HG03354 (cell line): ENCODE data around the gene SYCE3.
"Not testable (repeated sequence)": the region's sequence is repeated elsewhere in the genome, so short reads cannot be mapped to it uniquely, and the experiment has no call there.

Source experiments
- ATAC-seq: cut with Tn5 transposase; IDR thresholded peaks from one replicate; pipeline ENCODE4 v1.9.1; 2021; ENCODE audit warnings: mild to moderate bottlenecking; ENCODE audit not compliant: unreplicated experiment, poor library complexity, severe bottlenecking

SYCE3 gene

DNA sequence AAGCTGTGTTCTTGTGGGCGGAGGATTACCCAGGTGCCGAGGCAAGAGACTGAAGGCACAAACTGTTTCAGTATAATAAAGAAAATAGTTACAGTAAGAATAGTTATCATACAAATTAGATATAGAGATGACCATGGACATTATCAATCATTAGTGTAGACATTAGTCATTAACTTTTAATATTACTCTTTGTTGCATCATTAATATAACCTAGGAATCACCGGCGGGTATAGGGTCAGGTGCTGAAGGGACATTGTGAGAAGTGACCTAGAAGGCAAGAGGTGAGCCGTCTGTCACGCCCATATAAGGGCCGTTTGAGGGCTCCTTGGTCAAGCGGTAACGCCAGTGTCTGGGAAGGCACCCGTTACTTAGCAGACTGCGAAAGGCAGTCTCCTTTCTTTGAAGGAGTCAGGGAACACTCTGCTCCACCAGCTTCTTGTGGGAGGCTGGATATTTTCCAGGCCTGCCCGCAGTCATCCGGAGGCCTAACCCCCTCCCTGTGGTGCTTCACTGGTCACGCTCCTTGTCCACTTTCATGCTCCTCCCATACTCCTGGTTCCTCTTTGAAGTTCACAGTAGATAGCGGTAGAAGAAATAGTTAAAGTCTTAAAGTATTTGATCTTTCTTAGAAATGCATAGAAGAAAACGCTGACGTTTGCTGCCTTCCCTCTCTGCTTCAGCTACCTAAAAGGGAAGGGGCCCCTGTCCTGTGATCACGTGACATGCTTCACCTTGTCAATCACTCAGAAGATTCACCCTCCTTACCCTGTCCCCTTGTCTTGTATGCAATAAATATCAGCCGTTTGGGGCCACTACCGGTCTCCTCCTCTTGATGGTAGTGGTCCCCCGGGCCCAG, 28.6 kb downstream of the SYCE3 start:
- not testable (repeated sequence) for ATAC-seq

DNA sequence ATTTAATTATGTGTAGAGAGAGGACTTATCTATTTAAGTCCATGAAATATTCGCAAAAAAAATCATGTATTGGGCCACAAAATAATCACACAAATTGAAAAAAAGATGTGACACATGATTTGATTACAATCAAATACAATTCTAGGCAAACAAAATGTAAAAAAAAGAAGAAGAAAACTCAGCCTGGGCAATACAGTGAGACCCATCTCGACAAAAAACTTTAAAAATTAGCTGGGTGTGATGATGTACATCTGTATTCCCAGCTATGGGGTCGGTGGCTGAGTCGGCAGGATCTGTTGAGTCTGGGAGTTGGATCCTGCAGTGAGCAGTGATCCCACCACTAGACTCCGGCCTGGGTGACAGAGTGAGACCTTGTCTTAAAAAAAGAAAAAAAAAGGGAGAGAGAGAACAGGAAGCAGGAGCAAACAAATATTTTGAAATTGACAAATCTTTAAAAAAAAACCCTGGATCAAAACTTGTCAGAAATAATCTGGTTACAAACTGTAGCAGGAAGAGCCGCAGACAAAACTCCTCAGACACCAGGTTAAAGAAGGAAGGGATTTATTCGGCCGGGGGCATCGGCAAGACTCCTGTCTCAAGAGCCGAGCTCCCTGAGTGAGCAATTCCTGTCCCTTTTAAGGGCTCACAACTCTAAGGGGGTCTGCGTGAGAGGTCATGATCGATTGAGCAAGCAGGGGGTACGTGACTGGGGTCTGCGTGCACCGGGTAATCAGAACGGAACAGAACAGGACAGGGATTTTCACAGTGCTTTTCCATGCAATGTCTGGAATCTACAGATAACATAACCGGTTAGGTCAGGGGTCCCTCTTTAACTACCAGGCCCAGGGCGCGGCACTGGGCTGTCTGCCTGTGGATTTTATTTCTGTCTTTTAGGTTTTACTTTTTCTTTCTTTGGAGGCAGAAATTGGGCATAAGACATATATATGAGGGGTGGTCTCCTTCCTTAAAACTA, 29.6 kb downstream of the SYCE3 start:
- no peak for ATAC-seq

DNA sequence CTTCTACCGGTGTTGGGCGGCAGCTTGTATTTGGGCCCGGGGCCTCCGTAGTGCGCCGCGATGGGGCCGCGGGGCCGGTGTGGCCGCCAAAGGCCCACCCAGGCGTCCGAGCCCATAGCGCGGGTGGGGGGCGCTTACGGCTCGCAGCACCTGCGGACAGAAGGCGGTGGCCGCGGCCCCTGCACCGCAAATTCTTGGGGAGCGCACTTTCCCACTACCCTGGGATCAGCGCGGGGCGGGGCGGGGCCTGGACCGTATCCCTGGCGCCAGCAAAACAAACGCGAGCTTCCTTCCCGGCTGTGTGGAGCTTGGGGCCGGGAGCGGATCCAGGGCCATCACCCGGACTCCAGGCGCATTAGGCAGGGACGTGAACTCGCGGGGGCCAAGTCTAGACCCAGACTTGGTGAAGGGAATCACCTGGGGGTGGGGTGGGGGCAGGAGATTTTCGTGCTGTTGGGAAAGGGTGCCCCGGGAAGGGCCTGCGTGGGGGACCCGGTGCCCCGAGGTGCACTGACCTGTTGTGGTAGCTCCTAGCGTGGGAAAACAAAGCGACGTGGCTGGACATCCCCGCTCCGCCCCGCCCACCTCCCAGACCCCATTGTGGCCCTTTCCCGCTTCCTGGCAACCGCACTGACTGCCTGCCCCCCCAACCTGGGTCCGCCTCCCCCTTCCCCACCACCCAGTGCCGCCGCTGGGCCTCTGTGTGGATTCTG, 30.6 kb downstream of the SYCE3 start:
- ATAC-seq, result no peak

DNA sequence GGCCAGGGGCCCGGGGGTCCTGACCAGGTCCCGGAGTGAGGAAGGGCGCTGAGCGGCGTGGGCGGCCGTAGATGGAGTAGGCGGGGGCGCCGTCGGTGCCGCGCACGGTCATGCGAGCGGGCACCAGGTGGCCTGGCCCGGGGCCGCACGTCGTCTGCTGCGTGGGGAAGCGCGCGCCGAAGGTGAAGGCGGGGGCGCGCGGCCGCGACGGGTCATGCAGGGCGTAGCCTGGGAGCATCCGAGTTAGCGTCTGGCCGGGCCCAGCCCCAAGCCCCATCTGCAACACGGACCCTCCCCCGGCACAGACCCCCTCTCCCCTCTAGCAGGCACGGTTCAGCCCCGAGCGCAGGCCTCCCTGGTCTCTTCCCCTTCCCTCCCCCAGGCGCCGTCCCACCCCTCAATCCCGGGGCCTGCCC, 31.2 kb downstream of the SYCE3 start:
- ATAC-seq, result peak; percentile 24

DNA sequence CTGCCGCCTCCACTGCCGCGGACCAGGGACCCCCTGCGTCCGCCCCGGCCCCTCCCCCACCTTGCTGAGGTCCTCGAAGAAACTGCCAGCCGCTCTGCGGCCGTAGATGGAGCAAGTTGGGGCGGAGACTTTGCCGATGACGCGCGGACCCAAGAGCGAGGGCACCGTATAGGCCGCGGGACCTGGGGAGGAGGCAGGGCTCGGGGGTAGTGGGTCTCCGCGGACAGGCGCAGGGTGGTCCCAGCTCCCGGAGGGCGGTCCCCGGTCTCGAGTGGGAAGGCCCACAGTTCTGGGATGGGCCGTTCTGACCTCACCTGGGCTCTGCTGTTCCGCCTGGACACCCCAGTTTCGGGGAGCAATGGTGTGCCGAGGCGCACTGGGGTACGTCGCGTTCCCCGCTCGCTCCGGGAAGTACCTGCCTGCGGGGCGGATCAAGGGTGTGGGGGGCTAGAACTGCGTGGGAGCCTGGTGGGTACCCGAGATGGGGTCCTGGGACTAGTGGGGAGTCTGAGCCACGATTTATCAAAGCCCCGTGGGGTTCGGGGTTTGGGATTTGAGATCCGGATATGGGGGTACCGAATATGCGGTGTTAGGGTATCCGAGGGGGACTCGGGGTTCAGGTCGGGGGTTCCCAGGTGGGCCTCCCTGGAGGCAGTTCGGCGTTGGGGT, 31.7 kb downstream of the SYCE3 start:
- ATAC-seq, result peak; percentile 25

DNA sequence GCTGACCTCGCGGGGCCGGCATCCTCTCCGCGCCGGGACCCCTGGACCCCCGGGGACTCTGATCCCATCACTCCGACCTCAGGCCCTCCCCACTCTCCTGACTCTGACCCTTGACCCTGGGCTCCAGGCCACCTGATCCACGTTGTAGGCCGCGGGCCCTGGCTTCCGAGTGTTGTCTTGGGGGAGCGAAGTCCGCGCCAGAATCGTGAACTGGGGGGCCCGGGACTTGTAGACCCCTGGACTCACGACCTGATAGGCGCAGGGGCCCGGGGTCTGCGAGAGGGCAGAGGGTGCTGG, 32.2 kb downstream of the SYCE3 start:
- peak; percentile 6 for ATAC-seq

DNA sequence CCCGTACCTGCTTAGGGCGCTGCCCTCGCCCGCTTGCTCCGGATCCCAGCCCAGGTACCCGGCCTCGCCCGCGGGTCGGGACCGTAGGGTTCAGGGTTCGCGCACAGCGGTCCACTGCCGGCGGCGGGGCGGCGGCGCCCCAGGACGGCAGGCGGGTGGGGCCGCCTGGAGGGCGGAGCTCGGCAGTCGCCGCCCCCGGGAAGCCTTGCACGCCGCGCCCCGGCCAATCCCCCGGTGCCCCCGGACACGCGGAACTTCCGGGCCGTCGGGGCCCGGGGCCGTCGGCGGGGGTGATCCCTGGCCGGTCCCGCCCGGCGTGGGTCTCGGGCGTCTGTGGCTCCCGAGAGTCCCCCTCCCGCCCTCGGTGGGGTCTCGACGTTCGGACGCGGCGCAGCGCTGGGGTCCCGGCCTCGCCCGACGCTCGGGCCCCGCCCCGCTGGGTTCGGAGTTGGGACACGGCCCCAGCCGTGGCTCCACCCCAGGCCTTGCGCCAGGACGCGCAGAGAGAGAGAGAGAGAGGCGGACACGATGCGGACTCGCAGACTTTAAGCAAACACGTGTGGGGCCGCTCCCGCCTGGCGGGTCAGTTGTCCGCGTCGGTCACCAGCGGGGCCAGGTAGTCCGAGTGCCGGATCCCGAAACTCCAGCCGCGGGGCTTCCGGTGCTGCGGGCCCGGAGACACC, 32.7 kb downstream of the SYCE3 start, which contains the start of gene TYMP:
TYMP (minus strand) TSS at position 116 of the 683 bp plus-strand sequence. CDS start 303 bp downstream, outside the sequence.
- peak; percentile 25 for ATAC-seq

DNA sequence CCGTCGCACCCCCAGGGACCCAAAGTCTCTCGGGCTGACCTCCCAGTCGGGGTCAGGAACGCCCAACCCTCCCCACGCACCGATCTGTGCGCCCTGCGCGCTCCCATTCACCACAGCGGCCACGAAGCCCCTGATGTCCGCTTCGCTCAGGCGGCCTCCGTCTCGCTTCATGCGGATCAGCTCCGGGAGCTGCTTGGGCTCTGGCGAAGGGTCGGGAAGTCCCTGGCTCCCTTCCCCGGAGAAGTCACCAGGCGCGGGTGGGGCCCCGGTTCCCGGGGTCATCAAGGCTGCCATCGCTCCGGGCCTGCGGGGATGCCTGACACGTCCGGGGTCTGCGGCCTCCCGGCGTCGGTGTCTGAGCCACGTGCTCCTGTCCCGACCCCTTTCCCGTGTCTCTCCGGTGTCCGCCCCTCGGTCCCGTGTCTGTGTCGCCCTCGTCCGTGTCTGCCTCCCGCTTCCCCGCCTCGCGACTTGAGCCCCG, 33.3 kb downstream of the SYCE3 start:
- ATAC-seq, result no peak

DNA sequence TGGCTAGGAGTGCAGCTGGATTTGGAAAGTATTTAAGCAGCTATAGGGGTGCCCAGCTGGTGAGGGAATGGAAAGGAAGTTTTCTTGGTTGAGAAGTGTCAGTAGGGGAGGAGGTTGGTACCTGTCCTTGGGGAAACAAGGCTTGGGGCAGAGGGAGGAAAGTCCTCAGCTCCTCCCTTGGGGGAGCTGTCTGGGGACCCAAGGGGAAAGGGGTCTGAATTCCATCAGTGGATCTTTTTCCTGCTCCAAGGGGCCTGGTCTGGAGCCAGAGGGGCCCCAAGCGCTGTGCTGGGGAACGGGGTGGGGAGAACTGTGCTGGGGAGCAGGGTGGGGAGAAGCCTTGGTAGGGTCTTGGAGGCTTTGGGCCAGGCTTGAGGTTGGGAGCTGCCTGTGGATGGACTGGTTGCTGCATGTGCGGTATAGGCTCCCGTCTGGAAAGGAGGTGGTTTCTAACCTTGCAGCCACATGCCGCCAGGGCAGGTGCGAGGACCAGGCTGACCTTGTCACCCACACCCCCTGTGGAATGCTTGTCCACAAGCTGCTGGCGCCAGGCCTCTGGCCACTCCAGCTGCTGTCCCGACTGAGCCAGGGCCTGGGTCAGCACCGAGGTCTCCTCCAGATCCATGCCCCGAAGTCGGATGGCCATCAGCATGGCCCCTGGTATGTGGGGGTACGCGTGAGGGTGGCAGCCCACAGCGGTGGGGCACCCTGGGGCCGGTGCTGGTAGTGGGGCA, 33.9 kb downstream of the SYCE3 start:
- no peak for ATAC-seq

DNA sequence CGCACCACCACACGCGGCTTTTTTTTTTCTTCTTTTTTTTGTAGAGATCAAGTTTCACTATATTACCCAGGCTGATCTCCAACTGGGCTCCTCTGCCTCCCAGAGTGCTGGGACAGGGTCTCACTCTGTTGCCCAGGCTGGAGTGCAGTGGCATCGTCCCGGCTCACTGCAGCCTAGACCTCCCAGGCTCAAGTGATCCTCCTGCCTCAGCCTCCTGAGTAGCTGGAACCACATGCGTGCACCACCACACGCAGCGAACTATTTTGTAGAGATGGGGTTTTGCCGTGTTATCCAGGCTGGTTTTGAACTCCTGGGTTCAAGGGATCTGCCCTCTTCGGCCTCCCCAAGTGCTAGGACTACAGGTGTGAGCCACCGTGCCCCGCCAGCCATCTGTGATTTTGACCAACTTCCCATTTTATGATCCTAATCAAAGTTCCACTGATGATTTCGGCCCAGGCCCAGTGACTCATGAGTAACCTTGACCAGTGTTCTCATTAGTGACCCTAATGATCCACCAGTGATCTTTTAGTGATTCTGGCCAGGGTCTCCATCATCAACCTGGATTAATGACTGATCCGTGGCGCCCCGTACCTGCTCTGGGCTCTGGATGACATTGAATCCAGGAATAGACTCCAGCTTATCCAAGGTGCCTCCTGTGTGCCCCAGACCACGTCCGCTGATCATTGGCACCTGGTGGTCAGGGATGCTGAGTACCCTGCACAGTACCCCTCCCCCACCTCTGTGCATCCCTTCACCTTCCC, 34.6 kb downstream of the SYCE3 start:
- ATAC-seq, result no peak

DNA sequence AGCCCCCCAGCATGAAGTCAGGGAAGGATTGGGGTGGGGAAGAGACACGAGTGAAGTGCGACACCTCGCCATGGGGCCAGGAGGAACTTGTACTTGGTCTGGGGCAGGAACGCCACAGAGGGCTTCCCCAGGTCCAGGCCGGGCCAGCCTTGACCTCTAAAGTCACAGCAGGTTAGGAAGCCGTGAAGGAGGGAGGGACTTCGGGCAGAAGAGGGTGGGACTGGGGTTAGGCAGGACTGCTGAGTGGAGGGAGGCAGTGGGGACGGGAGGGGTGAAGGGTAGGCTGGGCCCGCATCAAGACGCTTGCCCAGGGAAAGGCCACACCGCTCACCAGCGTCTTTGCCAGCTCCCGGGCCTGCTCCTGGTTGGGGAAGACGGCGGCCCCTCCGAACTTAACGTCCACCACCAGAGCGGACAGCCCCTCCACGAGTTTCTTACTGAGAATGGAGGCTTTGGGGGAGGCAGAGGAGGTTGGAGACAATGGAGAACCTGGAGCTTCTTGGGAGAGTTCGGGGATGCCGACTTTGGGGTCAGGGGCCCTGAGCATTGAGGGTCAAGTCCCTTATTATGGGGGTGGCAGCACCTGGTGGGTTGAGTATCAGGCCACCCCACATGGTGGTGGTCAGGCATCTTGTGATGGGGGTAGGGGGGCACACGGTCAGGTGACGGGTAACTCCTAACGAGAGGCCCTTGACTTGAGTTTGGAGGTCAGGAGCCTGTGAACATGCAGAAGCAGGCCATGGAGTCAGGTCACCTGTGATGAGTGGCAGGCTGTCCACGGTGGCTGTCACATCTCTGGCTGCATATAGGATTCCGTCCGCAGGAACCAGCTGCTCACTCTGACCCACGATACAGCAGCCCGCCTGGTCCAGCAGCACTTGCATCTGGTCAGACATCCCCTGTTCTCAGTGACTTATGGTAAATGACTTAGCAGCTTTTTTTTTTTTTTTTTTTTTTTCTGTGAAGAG, 35.6 kb downstream of the SYCE3 start:
- no peak for ATAC-seq

DNA sequence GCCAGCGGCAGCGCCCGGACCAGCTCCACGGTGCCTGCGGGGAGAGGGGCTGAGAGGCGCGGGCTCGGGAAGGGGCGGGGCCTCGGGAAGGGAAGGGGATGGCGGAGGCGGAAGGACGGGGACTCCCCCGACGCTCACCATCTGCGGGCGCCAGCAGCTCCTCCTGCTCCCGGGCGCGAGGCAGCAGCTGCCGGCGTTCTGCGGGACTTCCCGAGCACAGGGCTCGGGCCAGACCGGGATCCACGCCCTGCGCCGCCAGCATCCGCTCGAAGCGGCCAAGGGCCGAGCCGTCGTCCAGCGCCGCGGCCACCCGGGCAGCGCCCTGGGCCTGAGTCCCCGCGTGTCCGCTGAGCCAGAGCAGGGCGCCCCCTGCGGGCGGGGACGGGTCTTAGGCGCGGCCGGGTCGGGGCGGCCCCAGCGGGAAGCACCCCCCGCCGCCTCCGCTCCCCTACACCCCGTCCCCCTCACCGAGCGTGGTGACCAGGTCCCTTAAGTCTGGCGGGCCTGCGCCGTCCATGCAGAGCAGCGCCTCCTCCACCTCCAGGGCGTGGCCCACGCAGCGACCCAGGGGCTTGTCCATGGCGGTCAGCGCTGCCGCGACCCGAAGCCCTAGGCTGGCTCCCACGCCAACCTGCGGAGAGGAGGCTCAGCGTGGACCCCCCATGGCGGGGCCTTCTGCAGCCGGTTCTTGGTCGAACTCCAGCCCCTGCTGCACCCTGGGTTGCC, 36.4 kb downstream of the SYCE3 start:
- peak; percentile 35 for ATAC-seq

DNA sequence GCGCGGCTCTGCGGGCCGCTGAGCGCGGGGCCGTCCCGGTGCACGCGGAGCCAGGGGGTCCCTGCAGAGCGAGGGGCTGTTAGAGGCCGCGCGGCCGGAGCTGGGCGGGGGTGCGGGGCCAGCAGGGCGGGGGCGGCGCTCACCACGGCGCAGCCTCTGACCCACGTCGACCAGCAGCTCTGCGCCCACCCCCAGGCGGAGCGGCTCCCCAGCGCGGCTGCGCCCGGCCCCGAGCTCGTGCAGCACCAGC, 36.9 kb downstream of the SYCE3 start:
- no peak for ATAC-seq

DNA sequence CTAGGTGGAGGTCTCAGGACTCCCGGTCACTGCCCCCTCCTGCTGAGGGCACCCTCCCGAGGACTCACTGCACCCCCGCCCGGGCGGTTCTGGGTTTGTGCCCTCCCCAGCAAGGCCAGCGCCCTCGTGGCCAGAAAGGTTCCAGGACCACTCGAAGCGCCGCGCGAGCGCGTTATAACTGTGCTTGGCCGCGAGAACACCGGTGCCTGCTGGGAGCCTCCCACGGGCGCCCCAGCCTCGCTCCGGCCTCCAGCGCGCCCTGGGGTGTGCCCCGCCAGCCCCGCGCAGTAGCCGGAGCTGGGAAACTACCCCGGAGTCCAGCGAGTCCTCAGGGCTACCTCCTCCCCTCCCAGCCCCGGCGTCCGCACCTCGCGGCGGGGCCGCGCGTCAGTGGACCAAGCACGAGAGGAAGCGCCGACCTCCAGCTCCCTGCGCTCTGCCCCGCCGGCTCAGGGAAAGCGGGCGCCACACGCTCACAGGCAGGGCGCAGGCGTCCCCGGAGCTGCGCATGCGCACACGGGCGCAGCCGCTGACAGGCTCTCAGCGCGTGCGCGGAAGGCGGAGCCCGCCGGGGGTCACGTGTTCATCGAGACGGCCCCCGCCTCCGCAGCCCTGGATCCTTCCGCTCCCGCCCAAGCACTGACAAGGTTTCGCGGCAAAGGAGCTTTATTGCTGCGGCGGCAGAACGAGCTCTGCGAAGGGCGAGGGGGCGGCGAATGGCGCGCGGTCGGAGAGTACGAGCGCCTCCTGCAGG, 37.4 kb downstream of the SYCE3 start, which contains the start of gene SCO2:
SCO2 (minus strand) TSS at position 495 of the 754 bp plus-strand sequence. CDS start 1,187 bp downstream, outside the sequence.
- ATAC-seq, result peak; percentile 38

DNA sequence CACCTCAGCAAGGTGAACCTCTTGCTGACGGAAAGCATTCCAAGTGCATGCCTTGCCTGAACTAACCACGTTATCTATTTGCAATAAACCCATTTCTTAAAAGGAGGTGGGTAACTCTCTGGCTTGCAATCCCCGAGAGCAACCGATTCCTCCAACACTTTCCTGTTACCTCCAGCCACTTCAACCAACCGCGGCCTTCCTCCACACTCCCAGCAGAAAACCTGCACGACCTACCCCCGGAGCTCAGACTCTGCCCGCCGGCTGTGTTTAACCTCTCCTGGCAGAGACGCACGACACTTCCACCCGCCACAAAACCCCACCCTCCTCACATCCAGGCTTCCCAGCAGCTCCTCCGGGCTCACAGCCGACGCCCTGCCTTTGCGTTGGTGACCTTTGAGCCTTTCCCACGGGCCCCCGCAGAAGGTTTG, 38.0 kb downstream of the SYCE3 start:
- no peak for ATAC-seq
